Type B pancreatic cell (in vitro differentiated cells): Measurements from ENCODE around the gene SRC. TPM values are rescaled to one million over a fixed set of nuclear protein-coding genes. Genes with fewer than 3 reads are reported as not detected.

Experiments used
- DNase-seq: peaks from one replicate; pipeline ENCODE4 v3.0.0; 2021; ENCODE audit warnings: mixed read lengths; ENCODE audit not compliant: unreplicated experiment; ENCODE audit errors: extremely low spot score
- H3K27ac Mint-ChIP-seq: 2 replicates; pipeline ENCODE4 v1.8.0; 2021; ENCODE audit warnings: mild to moderate bottlenecking, mixed read lengths
- H3K27me3 Mint-ChIP-seq: 2 replicates; pipeline ENCODE4 v1.8.0; 2021; ENCODE audit warnings: mixed read lengths
- H3K36me3 Mint-ChIP-seq: 2 replicates; pipeline ENCODE4 v1.8.0; 2021; ENCODE audit warnings: mixed read lengths
- H3K4me1 Mint-ChIP-seq: one replicate; pipeline ENCODE4 v1.8.0; 2021; ENCODE audit warnings: mixed read lengths; ENCODE audit not compliant: unreplicated experiment
- H3K4me3 Mint-ChIP-seq: 2 replicates; pipeline ENCODE4 v1.8.0; 2021; ENCODE audit warnings: mild to moderate bottlenecking, mixed read lengths
- H3K9me3 Mint-ChIP-seq: 2 replicates; pipeline ENCODE4 v1.8.0; 2021; ENCODE audit warnings: mixed read lengths
- CTCF ChIP-seq: fragments of 200-600 bp; sonication (generic); conservative IDR thresholded peaks from 2 replicates; pipeline ENCODE4 v1.5.0; 2021; ENCODE audit warnings: antibody characterized with exemption, mild to moderate bottlenecking
- total RNA-seq: library from RNA; stranded (reverse); gene quantifications from 2 replicates; pipeline ENCODE4 v1.2.1, GENCODE V29; 2021; ENCODE audit warnings: low replicate concordance

The SRC gene
- total RNA-seq, 1 donor from 2014 or later: 56.0 TPM

GRCh38 chr20:37333130-37333847 is 12.7 kb upstream of the SRC start:
- no peak for DNase-seq
- Mint-ChIP-seq H3K4me3 (no peak overlapping the region), H3K4me1 (peaks cover 30% of the 10 kb centered on the region), H3K9me3 (no peaks in the 10 kb centered on the region), H3K27ac (no peak overlapping the region), H3K27me3 (no peaks in the 10 kb centered on the region), H3K36me3 (no peaks in the 10 kb centered on the region)
- TF ChIP-seq CTCF: no peak

- Mint-ChIP-seq H3K27ac (no peak overlapping the region), H3K36me3 (no peaks in the 10 kb centered on the region), H3K9me3 (no peaks in the 10 kb centered on the region), H3K4me1 (peaks cover 30% of the 10 kb centered on the region), H3K4me3 (no peak overlapping the region), H3K27me3 (no peaks in the 10 kb centered on the region)
- no peak for TF ChIP-seq CTCF
- DNase-seq: no peak
Observed at GRCh38 chr20:37333848-37334318, 12.1 kb upstream of the SRC start.

- H3K4me1 Mint-ChIP-seq: peaks cover 28% of the 10 kb centered on the region
Observed at GRCh38 chr20:37334450-37334849, 11.5 kb upstream of the SRC start.

GRCh38 chr20:37335642-37336368 is 10.1 kb upstream of the SRC start:
- TF ChIP-seq CTCF: no peak
- Mint-ChIP-seq H3K27me3 (no peaks in the 10 kb centered on the region), H3K27ac (peak overlapping the region; percentile 64), H3K9me3 (no peaks in the 10 kb centered on the region), H3K4me3 (no peak overlapping the region), H3K36me3 (no peaks in the 10 kb centered on the region), H3K4me1 (peaks cover 32% of the 10 kb centered on the region)
- DNase-seq: no peak

More at GRCh38 chr20:37334450-37334849, 11.5 kb upstream of the SRC start:
- Mint-ChIP-seq H3K4me3 (no peak overlapping the region), H3K27me3 (no peaks in the 10 kb centered on the region), H3K27ac (no peak overlapping the region), H3K36me3 (no peaks in the 10 kb centered on the region), H3K9me3 (no peaks in the 10 kb centered on the region)
- TF ChIP-seq CTCF: no peak
- DNase-seq: no peak

GRCh38 chr20:37336369-37337207 is 9.4 kb upstream of the SRC start:
- peaks cover 35% of the 10 kb centered on the region for H3K4me1 Mint-ChIP-seq
- H3K36me3 Mint-ChIP-seq: no peaks in the 10 kb centered on the region
- H3K9me3 Mint-ChIP-seq: no peaks in the 10 kb centered on the region
- no peak overlapping the region for H3K4me3 Mint-ChIP-seq
- TF ChIP-seq CTCF: no peak
- H3K27ac Mint-ChIP-seq: peak overlapping the region; percentile 64
- DNase-seq: no peak
- no peaks in the 10 kb centered on the region for H3K27me3 Mint-ChIP-seq
